Activated CD4-positive, alpha-beta T cell treated with anti-CD3 and anti-CD28 coated beads, Interleukin-2, amount 50 U/mL, for 4 hours (primary cell): ENCODE data around the gene RPP14.
"Not testable (repeated sequence)": the region's sequence is repeated elsewhere in the genome, so short reads cannot be mapped to it uniquely, and the experiment has no call there.

Experiments
- DNase-seq, 2 experiments: peaks; one replicate each; pipeline ENCODE4 v3.0.0-alpha.2; 2020

RPP14 gene

DNA sequence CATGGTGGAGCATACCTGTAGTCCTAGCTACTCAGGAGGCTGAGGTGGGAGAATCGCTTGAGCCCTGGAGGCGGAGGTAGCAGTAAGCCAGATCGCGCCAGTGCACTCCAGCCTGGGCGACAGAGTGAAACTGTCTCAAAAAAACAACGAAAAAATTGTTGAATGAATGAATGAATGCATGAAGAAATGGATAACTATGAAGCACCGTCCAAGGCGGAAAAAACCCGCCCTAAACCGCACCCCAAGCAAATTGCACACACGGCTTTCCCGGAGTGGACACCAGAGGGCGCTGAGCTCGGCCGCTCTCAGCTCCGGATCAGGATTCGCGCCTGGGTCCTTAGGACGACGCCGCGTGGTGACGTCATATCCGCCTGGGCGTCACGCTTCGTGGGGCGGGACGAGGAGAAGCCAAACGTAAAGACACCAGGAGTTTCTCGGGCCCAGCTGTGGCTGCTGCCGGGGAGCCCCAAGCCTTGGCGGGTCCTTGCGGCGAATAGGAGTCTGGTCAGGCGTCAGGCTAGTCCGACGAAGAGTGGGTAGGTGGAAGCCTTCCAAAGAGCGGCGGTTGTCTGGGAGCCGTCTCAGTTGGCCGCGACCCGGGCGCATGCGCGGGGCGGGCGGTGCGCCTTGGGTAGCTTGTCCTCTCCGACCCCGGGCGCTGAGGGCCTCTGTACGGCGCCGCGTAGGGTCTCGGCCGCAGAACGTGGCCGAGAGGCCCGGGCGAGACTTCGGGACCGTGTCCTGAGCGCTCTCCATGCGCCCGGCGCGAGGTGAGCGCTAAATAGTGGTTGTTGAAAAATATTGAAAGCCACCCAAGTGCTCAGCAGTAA lies at the start of gene RPP14, which contains the start of gene HTD2:
RPP14 (plus strand) TSS at position 364 of the 830 bp plus-strand sequence. CDS start 4,085 bp downstream, outside the sequence.
HTD2 (plus strand) TSS at position 639 of the 830 bp plus-strand sequence. CDS start 11,094 bp downstream, outside the sequence.
- DNase-seq, result peak; percentile 98 to 99

DNA sequence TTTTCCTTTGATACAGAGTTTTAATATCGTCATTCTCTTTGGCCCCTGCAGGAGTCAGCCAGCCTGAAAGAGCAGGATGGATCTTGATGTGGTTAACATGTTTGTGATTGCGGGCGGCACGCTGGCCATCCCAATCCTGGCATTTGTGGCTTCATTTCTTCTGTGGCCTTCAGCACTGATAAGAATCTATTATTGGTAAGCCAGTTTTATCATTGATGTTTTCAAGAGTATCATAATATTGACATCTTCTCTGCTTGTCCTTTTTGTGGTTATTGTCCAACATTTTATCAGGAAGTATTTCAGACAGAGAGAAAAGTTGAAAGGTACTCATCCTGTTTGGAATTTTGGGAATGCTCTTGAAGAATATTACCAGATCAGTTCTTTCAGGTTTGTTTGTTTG lies 49.5 kb upstream of the RPP14 start:
- DNase-seq, result no peak

DNA sequence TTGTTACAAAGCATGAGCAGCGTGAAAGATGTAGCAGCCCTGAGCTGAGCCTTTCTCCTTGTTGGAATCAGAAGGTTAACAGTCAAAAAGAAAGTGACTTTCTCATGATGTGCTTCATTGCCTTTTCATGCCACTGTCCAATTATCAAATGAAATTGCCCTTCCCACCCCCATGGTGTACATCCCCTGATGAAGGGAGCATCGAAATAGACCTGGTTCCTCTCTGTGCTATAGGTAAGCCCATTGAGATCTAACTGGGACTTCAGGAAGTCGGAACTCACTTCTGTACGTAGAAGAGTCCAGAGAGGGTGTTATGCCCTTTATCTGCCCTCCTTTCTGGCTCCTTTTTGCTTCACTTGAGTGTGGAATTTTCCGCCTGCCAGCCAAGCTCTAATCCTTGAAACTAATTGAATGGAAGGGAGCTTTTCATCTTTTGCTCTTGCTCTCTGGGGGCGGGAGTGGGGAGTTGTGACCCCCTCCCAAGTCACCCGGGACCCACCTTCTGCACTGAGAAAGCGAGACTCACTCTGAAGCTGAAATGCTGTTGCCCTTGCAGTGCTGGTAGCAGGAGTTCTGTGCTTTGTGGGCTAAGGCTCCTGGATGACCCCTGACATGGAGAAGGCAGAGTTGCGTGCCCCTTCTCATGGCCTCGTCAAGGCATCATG lies 47.5 kb upstream of the RPP14 start:
- no peak for DNase-seq

DNA sequence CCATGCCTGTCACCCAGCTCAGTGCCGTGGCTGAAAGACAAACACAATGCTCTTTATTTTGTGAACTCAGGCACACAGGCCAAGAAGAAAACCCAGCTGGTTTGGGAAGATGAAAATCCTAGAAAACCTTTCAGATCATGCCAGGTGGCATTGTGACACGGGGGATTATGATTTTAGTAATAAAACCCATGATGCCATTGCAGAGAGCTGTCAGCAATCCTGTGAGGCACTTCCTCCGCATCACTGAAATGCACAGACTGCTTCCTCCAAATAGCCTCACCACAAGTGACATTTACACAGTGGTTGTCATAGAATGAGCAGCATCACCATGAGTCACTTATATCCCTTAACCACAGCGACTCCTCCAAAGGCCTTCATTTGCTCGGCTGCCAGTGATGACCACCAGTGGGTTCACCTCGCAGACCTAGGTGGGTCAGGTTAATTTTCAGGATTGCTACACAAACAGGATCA lies 45.7 kb upstream of the RPP14 start:
- no peak for DNase-seq

DNA sequence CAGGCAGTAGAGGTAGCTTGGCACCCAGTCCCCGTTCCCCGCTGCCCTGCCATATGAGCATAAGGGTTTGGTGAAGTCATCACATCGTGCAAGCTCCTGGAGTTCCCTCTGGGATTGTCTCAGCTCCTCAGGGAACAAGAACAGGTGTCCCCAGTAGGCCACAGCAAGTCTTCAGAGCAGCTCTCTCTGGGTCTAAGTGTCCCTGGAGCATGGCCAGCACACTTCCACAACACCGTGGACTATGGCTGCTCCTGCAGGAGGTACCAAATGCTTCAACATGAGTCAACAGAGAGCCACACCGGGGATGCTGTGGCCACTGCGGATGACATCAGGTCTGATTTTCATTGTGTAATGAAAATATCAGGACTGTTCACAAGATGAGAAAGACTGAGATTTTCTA lies 45.3 kb upstream of the RPP14 start:
- no peak for DNase-seq

DNA sequence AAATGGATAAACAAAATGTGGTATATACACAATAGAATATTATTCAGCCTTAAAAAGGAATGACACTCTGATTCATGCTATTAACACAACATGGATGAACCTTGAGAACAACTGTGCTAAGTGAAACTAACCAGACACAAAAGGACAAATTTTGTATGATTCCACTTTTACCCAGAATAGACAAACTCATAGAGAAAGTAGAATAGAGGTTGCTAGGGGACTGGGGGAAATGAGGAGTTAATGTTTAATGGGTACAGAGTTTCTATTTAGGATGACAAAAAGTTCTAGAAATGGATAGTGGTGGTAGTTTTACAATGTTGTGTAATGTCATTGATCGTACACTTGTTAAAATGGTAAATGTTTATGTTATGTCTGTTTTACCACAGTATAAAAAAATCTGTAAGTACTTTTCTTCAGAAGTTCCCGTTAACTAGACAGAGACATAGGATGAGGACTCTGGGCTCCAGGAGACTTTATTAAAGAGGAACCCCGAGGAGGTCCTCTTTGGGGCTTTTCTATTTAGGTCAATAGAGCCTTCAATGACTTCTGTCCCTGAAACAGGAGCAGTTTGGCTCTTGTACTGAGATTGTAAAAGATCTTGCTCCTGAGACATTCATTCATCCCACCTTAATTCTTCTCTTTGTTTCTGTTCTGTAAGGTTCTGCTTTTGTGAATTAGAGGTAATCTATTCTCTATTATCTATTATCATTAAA lies 43.9 kb upstream of the RPP14 start:
- DNase-seq, result no peak

DNA sequence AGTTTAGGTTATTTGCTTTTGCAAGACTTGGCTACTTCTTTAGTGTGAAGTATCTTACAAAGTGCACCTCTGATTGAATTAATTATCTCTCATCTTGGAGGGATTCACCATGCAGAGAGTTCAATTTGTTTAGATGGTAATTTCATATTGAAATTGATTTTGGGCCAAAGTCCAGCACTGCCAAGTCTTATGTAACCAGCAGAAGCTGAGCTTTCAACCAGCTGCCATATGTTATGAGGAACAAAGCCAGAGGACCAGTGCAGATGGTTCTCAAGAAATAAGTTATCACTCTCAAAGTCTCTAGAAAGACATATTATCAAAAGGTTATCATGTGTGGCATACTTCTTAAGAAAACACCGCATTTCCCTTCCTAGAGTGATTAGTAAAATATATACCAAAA lies 39.5 kb upstream of the RPP14 start:
- DNase-seq, result no peak

DNA sequence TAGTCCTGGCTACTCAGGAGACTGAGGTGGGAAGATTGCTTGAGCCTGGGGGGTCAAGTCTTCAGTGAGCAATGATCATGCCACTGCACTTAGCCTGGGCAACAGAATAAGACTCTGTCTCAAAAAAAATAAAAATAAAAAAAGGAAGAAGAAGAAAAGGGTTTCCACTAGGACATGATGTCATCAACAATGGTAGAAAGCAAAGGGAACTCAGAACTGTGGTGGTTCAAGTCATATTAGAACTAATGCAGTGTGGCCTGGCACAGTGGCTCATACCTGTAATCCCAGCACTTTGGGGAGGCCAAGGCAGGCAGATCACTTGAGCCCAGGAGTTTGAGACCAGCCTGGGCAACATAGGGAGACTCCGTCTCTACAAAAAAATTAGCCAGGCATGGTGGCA lies 38.5 kb upstream of the RPP14 start:
- not testable (repeated sequence) for DNase-seq

DNA sequence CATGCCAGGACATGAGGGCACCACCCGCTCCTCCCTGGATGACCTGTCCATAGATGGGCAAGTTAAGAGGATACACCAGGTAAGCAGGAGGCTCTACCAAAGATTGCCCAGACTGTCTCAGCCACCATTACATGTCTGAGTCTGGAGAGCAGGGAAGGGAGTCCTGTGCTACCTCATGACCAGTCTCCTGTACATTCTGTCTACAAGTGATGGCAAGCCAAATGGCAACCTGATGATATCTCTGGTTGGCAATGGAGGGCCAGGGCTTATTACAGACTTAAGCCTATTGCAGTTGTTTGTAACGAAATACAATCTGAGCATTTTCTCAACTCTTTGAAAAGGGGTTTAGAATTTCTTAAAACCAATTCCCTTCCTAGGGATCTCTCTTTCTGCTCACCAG lies 36.7 kb upstream of the RPP14 start:
- no peak for DNase-seq

DNA sequence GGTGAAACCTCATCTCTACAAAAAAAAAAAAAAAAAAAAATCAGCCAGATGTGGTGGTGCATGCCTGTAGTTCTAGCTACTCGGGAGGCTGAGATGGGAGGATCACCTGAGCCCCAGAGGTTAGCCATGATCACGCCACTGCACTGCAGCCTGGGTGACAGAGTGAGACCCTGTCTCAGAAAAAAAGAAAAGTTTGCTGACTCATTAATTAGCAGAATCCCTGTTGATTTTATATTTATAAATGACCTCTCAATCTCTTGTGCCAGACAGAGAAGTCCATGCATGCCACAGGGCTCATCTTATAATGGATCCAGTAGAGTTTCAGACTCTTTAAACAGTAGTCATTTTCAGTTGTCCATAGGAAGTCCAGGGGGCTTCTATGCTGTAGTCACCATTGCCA lies 35.6 kb upstream of the RPP14 start:
- no peak for DNase-seq

DNA sequence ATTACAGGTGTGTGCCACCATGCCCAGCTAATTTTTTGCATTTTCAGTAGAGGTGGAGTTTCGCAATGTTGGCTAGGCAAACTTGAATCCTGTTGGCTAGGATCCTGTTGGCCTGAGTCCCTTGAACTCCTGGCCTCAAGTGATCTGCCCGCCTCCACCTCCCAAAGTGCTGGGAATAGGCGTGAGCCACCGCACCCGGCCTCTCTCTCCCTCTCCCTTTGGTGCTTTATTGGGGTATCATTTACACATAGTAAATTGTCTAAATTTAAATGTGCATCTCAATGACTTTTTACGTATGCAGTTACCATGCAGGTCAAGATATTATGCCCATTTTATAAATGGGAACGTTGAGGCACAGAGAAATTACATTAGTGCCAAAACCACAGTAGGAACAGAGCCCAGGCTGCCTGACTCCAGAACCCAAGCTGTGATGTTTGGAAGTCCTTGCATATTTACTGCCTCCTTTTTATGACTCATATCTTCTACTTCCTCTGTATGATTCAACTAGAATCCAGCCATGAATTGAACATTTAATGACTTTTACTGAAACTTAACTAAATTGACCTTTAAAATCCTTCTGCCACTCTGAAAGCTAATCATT lies 34.0 kb upstream of the RPP14 start:
- no peak for DNase-seq

DNA sequence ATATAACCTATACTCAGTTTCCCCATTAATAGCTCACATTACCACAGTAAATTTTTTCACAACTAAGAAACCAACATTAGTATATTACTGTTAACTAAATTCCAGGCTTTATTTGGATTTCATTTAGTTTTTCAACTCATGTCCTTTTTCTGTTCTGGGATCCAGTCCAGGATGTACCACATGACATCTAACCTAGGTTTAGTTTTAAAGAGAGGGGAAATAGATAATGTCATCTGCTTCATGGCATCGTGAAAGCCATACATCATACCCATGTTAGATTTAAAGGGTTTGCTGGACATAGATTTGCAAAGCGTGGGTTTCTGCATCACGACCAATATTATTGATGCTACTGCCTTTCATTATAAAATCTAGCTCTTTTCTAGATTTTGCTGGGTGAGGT lies 33.2 kb upstream of the RPP14 start:
- no peak for DNase-seq

DNA sequence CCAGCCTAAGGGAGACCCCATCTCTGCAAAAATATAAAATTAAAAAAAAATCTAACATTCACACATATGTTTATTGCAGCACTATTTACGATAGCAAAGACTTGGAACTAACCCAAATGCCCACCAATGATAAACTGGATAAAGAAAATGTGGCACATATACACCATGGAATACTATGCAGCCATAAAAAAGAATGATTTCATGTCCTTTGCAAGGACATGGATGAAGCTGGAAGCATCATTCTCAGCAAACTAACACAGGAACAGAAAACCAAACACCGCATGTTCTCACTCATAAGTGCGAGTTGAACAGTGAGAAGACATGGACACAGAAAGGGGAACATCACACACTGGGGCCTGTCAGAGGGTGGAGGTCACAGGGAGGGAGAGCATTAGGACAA lies 32.7 kb upstream of the RPP14 start:
- not testable (repeated sequence) for DNase-seq

DNA sequence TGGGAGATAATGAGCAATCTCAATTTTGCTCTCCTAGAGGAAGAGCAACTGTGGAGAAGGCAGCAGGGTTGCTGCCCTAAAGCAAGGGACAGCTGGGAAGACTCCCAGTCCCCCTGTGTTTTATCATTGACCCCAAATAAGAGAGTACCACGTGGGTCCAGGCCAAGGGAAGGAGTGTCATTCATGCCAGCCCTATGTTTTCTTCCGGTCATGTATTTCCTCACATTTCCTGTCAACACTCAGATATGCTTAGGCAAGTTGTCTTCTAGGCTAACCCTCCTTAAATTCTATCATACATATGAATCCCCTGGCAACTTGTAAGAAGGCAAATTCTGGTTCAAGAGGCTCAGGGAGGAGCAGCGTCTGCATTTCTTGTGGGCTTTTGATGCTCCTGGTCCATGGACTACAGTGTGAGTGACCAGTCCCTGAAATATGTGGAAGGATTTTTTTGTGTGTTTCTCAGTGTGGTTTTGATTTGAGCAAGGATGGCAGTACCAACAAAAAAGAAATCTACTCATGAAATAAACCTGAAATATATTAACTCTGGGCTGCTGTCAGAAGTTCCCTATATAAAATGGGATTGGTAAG lies 31.9 kb upstream of the RPP14 start:
- no peak for DNase-seq

DNA sequence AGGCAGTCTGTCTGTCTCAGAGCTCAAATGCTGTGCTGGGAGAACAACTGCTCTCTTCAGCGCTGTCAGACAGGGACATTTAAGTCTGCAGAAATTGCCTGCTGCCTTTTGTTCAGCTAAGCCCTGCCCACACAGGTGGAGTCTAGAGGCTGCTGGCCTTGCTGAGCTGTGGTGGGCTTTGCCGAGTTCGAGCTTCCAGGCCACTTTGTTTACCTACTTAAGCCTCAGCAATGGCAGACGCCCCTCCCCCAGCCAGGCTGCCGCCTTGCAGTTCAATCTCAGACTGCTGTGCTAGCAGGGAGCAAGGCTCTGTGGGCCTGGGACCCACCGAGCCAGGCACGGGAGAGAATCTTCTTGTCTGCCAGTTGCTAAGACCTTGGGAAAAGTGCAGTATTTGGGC lies 25.0 kb upstream of the RPP14 start:
- no peak for DNase-seq

DNA sequence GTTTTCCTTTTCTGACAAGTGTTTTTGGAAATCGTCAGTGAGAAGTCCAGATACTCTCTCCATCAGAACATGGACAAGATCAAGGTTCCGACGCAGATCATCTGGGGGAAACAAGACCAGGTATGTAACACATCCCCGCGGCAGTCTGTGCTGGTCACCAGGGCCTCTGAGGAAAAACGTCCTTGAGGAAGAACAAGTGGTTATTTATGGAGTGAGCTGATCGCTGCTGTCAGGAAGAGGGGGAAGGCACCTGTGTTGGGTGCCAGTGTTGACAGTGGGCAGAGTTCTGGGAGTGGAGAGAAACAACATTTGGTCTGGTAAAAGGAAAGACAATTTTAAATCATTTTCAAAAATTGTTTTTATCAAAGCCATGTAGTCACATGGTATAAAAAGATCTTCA lies 20.7 kb upstream of the RPP14 start:
- no peak for DNase-seq

DNA sequence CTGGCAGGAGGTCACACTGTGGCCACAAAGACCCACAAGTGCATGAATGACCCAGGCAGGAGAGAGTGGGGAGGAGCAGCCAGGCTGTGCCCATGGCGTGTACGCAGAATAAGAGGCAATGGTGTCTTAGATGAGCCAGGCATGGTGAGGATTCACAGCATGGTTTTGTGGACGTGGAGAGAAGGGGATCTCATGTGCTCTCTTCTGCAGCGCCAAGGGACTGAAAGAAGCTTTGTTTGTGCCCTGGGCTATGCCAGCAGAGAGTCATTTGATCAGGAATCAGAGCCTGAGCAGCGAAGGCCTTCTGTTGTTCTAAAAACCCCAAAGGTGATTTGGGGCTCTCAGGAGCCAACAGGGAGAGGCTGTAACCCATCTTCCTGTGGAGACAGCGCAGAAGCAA lies 18.7 kb upstream of the RPP14 start:
- DNase-seq, result no peak

DNA sequence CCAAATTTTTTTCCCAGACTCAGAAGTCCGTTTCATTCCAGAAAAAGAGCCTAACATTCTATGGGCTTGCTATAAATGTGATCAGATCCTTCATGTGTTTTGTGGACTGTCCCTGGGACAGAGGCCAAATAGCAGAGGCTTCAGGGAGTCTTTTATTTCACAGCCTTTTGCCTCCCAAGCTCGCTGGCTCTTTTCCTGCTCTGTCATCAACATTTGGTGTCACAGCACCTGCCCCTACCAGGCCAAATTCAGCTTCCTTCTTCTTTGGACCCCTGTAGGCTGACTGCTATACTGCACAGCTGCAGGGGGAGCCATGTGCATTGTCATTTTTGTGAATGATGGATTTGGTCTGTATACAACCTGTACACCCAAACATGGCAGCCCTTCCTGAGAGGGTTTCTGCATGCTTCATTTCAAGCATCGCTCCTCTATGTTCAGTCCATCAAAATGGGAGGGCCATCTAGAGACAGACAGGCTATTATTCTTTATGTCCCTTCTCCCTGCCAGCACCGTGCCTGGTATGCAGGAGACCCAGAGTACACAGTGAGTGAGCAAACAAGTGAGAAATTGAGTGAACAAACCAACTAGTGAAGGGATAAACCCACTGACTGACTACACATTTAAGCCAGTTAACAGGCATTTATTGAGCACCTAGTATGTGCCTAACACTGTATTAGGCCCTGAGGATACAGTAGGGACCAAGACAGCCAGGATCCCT lies 17.9 kb upstream of the RPP14 start:
- DNase-seq, result no peak

DNA sequence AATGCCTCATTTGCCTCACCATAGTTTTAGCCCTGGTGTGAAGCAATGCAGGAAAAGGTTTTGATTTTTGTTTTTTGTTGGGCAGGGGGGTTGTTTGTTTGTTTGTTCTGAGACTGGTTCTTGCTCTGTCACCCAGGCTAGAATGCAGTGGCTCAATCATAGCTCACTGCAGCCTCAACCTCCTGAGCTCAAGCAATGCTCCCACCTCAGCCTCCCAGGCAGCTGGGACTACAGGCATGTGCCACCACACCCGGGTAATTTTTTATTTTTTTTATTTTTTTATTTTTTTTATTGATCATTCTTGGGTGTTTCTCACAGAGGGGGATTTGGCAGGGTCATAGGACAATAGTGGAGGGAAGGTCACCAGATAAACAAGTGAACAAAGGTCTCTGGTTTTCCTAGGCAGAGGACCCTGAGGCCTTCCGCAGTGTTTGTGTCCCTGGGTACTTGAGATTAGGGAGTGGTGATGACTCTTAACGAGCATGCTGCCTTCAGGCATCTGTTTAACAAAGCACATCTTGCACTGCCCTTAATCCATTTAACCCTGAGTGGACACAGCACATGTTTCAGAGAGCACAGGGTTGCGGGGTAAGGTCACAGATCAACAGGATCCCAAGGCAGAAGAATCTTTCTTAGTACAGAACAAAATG lies 17.0 kb upstream of the RPP14 start:
- DNase-seq, result not testable (repeated sequence)

DNA sequence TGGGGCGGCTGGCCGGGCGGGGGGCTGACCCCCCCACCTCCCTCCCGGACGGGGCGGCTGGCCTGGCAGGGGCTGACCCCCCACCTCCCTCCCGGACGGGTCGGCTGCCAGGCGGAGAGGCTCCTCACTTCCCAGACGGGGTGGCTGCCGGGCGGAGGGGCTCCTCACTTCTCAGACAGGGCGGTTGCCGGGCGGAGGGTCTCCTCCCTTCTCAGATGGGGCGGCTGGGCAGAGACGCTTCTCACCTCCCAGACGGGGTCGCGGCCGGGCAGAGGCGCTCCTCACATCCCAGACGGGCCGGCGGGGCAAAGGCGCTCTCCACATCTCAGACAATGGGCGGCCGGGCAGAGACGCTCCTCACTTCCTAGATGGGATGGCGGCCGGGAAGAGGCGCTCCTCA lies 15.6 kb upstream of the RPP14 start:
- DNase-seq, result not testable (repeated sequence)

DNA sequence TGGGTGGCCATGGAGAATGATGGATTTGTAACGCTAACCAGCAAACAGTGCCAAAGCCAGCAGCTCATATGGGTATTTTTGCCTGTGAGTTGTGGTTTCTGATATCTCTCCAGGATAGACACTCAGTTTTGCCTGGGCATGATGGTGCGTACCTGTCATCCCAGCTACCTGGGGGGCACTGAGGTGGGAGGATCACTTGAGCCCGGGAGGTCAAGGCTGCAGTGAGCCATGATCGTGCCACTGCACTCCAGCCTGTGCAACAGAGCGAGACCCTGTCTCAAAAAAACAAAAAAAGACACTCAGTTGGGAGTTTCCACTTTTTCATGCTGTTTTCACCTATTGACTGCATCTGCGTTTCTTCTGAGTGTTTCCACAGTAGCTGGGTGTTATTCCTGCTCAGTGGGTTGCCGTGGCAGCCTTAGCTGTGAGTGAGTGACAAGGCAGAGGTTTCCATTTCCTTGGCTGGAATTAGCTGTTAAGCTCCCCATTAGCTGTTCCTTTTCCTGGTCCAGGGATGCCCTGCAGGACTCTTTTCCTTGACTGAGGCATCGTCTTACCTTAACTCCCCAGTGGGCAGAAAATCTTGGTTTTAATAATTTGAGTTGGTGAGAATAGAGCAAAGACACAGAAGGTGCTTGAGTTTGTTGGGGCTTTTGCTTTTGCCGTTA lies 14.2 kb upstream of the RPP14 start:
- no peak for DNase-seq
